Measurements from ENCODE around the gene ADAM20.
"Not testable (repeated sequence)": the region's sequence is repeated elsewhere in the genome, so short reads cannot be mapped to it uniquely, and the experiment has no call there.

ADAM20 gene

DNA sequence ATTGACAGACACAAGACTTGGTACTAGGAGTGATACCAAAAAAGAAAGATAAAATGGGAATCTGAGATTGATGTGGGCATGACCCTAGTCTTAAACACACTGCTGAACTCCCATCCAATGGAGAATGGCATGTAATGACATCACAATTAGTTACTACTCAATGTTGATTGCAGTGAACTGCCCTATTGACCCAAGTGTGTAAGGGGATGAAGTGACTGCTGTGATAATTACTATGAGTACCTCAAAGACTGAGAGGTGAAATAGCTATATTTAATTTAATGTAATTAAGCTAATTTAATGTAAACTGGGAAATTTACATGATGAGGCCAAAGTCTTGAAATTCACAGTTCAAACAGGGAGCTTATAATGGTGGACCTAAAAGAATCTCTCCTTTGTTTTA is at the start of gene ADAM20:
Gene ADAM20, minus strand, starts transcription at position 101 of the 400 bp plus-strand sequence. CDS start 10,247 bp downstream, outside the sequence.
- no peak for DNase-seq (ENCODE audit: low read depth)

DNA sequence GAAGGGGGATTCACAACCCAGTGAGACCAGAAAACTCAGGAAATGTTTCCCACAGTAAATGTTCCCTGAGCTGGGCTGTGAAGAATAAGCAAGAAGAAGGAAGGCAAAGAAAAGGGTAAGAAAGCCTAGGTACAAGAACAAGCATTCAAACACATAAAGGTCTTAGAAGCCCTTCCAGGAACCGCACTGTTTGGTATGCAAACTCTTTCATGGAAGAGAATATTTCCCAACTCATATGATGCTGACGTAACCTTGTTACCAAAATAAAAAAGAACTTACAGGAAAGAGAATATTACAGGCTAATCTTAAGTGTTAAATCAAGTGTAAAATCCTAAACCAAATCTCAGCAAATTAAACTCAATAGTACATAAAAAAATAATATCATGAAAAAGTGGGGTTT is 42.1 kb upstream of the ADAM20 start:
- no peak for DNase-seq (ENCODE audit: low read depth)

DNA sequence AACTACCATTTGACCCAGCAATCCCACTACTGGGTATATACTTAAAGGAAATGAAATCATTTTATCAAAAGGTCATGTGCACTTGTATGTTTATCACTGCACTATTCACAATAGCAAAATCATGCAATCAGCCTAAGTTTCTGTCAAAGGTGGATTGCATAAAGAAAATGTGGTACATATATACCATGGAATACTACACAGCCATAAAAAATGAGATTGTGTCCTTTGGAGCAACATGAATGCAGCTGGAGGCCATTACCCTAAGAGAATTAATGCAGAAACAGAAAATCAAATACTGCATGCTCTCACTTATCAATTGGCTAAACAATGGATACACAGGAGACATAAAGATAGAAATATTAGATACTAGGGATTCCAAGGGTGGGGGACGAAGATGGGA is 38.2 kb upstream of the ADAM20 start:
- DNase-seq (ENCODE audit: low read depth): no peak

DNA sequence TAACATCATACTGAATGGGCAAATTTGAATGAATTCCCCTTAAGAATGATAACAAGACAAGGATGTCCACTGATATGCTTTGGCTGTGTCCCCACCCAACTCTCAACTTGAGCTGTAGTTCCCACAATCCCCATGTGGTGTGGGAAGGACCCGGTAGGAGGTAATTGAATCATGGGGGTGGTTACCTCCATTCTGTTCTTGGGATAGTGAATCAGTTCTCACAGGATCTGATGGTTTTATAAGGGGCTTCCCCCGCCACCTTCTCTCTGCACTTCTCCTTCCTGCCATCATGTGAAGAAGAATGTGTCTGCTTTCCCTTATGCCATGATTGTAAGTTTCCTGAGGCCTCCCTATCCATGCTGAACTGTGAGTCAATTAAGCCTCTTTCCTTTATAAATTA is 36.3 kb upstream of the ADAM20 start:
- no peak for DNase-seq (ENCODE audit: low read depth)

DNA sequence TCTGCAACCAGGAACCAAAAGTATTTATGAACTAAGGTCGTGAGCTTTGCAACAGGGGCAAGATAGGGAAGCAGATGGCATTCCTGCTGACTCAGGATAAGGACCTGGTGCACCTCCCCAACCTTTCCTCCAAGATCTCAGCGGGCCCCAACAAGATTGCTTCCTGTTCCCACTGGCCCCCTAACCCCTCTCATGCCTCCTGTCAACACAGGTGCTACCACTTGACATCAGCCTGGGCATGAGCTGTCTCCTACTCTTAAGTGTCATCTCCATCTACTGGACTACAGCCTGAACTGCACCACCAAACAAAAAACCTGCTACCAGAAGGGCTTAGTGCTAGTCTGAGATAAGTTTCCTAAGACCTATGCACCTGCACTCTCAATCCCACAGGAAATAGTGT is 33.0 kb upstream of the ADAM20 start:
- DNase-seq (ENCODE audit: low read depth): no peak

DNA sequence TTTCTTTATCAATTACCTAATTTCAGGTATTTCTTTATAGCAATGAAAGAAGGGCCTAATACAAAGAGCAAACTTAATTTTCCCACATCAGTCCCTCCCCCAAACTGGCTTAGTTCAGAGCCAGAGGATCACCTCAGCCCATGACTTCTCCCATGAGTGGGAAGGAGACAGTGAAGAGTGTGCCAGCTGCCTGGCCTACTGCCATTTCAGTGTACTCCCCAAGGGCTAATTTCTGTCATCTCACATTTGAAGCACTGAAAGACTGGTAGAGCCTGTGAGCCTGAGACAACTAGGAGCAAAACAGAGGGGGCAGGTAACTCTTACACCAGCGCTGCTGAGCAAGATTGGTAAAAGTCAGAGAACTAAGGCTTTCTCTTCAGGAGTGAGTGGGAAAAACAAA is 29.1 kb upstream of the ADAM20 start:
- no peak for DNase-seq (ENCODE audit: low read depth)

DNA sequence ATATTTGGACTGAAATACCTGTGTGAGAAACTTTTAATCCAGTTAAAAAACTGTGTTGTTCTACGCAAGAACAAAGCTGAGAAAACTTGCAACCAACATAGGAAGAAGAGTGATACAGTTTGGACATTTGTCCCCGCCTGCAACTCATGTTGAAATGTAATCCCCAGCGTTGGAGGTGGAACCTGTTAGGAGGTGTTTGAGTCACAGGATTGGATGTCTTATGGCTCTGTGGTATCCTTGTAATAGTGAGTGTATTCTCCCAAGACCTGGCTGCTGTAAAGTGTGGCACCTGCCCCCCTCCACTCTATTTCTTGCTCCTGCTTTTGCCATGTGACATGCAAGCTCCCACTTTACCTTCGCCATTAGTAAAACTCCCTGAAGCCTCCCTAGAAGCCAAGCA is 28.6 kb upstream of the ADAM20 start:
- DNase-seq (ENCODE audit: low read depth): no peak

DNA sequence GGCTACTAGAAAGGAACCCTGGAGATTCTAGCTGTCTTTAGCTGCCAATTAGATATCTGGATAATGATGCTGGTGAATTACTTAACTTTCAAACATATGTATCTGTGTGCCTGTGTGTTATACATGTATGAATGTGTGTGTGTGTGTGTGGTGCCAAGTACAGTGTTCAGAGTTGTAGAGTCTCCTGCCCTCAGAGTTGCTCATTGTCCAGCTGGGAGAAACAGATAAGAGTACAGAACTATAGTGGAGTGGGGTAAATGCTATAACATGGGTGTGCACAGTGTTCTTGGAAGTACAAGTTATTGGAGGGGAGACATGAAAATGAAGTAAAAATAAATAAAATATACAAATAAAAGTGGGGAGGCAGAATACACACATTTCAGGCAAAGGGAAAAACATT is 23.6 kb upstream of the ADAM20 start:
- DNase-seq (ENCODE audit: low read depth): no peak

DNA sequence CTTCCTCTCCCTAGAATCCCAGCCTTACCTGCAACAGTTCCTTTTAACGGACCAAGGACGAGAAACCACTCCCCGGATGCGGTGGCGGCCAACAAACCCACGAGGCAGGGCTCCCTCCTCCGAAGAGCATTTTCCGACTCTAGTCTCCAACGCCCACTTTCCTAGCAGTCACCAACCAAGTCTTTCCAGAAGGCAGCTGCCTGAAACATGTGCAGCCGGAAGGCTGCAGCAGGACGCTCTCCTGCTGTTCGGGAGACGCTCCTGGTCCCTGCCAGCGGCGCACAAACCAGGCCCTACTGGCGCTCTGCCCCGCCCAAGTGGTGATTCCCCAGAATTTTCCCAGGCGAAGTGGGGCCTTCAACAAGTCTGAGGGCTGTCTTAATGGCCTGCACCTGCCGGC is 21.1 kb upstream of the ADAM20 start:
- no peak for DNase-seq (ENCODE audit: low read depth)

DNA sequence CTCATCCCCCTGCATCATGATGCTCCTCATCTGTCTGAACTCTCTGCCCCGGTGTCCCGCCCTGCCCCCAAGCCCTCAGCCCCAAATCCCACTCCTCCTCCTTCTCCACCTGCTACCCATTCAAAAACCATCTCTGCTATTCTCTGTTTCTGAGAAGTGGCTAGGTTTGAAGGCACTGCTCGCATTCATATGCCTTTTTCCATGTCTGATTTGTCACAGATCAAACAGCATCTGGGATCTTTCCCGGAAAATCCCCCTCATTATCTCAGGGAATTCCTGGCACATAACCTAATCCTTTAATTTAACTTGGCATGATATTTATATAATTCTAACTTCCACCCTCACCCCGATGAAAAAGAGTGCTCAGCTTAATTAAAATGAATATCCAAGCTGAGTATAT is 3.3 kb upstream of the ADAM20 start:
- no peak for DNase-seq (ENCODE audit: low read depth)

DNA sequence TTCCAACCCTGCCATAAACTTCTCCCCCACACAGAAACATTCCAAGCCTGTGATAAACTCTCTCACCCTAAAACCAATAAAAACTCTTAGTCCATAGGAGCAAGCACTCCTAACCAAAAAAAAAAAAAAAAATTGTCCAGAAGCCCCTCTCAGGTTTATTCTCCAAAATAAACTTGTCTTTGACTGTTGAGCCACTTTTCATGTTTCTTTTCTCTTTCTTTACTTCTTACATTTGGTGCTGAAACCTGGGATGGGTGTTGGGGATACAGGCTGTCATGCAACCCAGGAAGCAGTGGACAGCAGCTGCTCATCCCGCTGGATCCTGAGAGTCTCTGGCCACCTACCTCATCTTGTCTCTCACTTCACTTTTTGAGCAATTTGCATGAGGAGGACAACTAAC is 2.0 kb upstream of the ADAM20 start:
- no peak for DNase-seq (ENCODE audit: low read depth)

DNA sequence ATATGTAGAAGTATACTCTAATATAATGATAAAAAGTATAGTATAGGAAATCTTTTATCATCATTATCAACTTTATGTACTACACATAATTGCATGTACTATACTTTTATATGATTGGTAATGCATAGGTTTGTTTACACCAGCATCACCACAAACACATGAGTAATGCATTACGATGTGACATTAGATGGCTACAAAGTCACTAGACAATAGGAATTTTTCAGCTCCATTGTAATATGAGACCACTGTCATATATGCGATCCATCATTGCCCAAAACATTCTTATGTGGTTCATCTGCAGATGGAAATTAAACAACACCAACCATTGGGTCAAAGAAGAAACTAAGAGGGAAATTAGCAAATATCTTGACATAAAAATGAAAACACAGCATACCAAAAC is 4.4 kb downstream of the ADAM20 start:
- no peak for DNase-seq (ENCODE audit: low read depth)

DNA sequence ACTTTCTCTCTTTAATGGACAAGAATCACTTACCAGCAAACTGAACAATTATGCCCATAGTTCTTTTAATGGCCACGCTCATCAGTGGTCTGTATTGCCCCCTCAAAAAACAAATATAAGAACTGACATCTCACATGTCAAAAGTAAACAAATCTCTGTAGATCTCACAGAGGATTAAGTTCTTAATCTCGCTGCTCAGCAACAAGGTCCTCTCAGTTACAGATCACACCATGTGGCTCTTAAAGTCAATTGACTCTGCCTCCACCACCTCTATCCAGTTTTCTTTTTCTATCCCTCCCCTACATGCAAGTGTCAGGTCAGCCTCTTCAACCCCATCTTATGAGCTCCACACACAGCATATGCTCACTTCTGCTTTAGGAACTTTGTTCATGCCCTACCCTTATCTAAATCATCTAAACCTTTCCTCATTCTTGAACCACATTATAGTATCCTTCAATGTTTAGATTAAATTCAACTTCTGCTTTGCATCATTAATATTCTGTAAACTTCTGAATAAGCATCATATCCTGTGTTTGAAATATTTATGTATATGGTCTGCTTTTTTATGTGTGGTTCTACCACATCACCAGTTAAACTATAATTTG is 7.2 kb downstream of the ADAM20 start:
- DNase-seq (ENCODE audit: low read depth): no peak

DNA sequence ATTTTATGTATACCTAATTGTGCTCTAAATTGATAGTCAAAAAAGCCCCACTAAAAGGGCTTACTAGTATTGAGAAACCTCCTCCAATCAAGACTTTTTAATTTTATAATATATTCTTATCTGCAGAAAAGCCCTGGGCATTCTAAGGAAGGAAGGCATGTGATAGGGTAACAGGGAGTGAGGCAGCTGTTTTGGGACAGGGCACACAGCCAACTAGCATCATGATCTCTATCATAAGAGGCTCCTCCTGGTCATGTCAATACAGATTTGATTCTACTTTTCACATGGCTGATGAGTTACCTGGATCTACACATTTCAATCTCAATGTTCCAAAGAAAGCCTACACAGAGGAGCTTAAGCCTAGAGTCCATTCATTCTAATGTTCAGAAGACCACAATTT is 9.1 kb downstream of the ADAM20 start:
- no peak for DNase-seq (ENCODE audit: low read depth)

DNA sequence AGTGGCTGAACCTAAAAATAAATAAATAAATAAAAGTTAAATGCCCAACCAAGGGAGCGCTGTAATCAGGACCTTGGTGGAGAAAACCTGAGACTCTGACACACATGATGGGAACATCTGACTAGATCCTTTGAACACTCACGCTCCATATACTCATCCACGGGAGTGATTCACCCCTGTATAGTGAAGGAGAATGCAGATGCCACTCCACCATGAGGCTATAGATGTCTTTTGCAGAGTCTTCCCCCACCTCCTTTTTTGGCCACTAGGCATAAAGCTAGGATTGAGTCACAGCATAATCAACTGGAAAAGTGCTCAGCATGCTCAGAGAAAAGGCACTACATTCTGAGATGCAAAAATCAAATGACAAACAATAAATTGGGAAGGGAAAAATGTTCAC is 19.0 kb downstream of the ADAM20 start:
- DNase-seq (ENCODE audit: low read depth): no peak

DNA sequence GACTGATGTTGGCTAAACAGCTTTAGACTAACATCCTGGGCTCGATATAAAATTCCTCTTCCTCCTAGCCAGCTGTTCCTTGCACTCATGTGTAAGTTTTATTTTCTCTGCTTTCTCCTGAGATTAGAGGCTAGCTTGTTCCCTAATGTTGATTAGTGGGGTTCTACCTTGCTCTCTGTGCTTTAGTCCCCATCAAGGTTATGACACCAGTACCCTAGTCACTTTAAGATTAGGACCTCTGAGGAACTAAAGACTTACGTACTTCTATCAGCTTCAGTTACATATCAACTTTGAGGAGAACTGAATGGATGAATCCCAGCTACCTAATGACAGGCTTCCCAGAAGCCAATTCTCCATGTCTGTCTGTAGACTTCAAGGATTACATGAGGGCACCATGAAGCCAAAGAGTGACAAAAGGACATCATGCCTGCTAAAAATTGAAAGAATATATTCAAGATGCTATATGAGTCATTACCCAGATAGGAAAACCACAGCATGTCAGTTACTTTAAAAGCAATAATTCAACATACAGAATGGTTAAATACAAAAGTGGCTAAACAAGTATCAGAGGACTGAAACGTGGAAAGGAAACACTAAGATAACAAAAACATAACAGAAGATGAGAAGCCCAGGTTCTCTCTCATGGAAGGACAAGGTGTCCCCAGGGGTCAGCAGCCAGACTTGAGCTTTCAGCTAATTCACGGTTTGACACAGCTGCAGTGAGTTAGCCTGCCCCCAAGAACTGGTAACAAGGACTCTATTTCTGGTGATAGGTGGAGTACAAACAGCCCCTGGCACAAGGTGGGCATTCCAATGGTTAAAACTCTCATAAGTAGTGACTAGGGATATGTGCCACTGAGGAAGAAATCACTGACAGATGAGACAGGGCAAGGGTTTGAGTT is 20.4 kb downstream of the ADAM20 start:
- DNase-seq (ENCODE audit: low read depth): no peak

DNA sequence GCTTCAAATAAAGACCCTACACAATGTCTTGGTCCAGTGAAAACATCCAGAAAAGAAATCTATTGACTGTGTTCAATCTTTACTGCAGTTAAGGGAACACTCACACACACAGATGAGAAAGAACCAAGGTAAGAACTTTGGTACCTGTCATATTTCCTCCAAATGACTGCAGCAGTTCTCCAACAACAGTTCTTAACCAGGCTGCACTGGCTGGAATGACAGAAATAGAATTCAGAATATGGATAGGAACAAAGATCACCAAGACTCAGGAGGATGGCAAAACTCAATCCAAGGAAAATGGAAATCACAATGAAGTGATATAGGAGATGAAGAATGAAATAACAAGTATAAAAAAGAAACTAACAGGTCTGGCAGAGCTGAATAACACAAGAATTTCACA is 36.6 kb downstream of the ADAM20 start:
- DNase-seq (ENCODE audit: low read depth): no peak

DNA sequence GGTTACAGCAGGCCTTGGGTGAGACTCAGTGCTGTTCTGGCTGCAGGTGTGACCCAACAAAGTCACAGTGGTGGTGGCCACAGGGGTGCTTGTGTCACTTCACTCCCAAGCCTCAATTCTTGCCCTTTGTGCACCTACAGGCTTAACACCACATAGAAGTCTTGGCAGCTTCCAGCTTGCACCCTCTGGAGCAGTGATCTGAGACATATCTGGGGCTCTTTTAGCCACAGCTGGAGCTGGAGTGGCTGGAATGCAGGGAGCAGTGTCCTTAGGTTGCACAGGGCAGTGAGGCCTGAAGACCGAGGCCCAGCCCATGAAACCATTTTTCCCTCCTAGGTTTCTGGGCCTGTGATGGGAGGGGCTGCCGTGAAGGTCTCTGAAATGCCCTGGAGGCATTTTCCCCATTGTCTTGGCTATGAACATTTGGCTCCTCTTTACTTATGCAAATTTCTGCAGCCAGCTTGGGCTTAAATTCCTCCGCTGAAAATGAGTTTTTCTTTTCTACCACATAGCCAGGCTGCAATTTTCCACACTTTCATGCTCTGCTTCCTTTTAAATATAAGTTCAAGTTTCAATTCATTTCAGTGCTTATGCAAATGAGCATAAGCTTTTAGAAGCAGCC is 45.1 kb downstream of the ADAM20 start:
- DNase-seq (ENCODE audit: low read depth): no peak

DNA sequence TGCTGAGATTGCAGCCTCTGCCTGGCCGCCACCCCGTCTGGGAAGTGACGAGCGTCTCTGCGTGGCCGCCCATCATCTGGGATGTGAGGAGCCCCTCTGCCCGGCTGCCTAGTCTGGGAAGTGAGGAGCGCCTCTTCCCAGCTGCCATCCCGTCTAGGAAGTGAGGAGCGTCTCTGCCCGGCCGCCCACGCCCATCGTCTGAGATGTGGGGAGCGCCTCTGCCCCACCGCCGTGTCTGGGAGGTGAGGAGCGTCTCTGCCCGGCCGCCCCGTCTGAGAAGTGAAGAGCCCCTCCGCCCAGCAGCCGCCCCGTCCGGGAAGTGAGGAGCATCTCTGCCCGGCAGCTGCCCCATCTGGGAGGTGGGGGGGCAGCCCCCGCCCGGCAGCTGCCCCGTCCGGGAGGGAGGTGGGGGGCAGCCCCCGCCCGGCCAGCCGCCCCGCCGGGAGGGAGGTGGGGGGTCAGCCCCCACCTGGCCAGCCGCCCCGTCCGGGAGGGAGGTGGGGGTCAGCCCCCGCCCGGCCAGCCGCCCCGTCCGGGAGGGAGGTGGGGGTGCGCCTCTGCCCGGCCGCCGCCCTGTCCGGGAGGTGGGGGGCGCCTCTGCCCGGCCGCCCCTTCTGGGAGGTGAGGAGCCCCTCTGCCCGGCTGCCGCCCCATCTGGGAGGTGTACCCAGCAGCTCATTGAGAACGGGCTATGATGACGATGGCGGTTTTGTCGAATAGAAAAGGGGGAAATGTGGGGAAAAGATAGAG is 57.3 kb downstream of the ADAM20 start:
- not testable (repeated sequence) for DNase-seq (ENCODE audit: low read depth)

DNA sequence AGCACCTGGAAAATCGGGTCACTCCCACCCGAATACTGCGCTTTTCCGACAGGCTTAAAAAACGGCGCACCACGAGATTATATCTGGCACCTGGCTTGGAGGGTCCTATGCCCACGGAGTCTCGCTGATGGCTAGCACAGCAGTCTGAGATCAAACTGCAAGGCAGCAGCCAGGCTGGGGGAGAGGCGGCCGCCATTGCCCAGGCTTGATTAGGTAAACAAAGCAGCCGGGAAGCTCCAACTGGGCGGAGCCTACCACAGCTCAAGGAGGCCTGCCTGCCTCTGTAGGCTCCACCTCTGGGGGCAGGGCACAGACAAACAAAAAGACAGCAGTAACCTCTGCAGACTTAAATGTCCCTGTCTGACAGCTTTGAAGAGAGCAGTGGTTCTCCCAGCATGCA is 59.3 kb downstream of the ADAM20 start:
- not testable (repeated sequence) for DNase-seq (ENCODE audit: low read depth)

DNA sequence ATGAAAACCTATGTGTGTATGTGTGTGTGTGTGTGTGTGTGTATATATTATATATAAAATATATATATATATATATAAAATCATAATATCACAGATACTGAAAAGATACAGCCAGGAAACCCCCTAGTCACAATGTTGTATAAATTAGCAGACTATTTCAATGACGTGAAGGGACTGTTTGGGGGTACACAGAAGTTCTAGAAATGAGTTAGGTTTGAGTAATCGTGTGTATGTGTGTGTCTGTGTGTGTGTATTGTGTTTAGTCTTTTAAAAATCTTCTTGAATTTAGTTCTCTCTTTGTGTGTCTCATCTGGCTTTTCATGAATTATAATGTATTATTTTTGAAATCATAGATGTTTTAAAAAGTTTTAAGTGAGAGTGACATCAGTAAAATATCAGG is 61.0 kb downstream of the ADAM20 start:
- no peak for DNase-seq (ENCODE audit: low read depth)

Data from stimulated activated CD8-positive, alpha-beta memory T cell treated with anti-CD3 and anti-CD28 coated beads, Interleukin-12 subunit alpha, Interleukin-12 subunit beta, amount 100 ng/mL, for 4 hours (primary cell).